CD4-positive, alpha-beta T cell treated with Interleukin-6 for 4 hours (primary cell): Measurements from ENCODE around the gene KATNIP.

Source experiments
- DNase-seq: peaks from one replicate; pipeline ENCODE4 v3.0.0-alpha.2; 2020; ENCODE audit warnings: mixed read lengths

The KATNIP gene

GRCh38 chr16:27549746-27550581, at the start of gene KATNIP, which contains the start of gene GTF3C1:
Gene KATNIP (plus strand): TSS chr16:27550144. CDS start chr16:27550171, 27 bp downstream.
Gene GTF3C1 (minus strand): TSS chr16:27549913. CDS start chr16:27549890, 23 bp downstream.
- peak; percentile 100 for DNase-seq

- DNase-seq: no peak
Measured at GRCh38 chr16:27500801-27501200, 49.1 kb upstream of the KATNIP start.

GRCh38 chr16:27503662-27504061, 46.3 kb upstream of the KATNIP start:
- DNase-seq: no peak

- DNase-seq: no peak
Measured at GRCh38 chr16:27505297-27506236, 44.4 kb upstream of the KATNIP start.

- no peak for DNase-seq
Measured at GRCh38 chr16:27506771-27507170, 43.2 kb upstream of the KATNIP start.

- DNase-seq: no peak
Measured at GRCh38 chr16:27508476-27508875, 41.5 kb upstream of the KATNIP start.

- DNase-seq: no peak
Measured at GRCh38 chr16:27511657-27512448, 38.1 kb upstream of the KATNIP start.

GRCh38 chr16:27514806-27515205, 35.1 kb upstream of the KATNIP start:
- DNase-seq: no peak

- DNase-seq: peak; percentile 14
Measured at GRCh38 chr16:27515874-27516353, 34.0 kb upstream of the KATNIP start.

GRCh38 chr16:27516365-27516764, 33.6 kb upstream of the KATNIP start:
- no peak for DNase-seq

GRCh38 chr16:27517664-27518063, 32.3 kb upstream of the KATNIP start:
- no peak for DNase-seq

- no peak for DNase-seq
Measured at GRCh38 chr16:27518226-27518625, 31.7 kb upstream of the KATNIP start.

GRCh38 chr16:27520982-27521673, 28.8 kb upstream of the KATNIP start:
- DNase-seq: no peak

GRCh38 chr16:27522173-27522707, 27.7 kb upstream of the KATNIP start:
- no peak for DNase-seq

GRCh38 chr16:27526180-27526579, 23.8 kb upstream of the KATNIP start:
- DNase-seq: no peak

GRCh38 chr16:27528294-27528693, 21.6 kb upstream of the KATNIP start:
- DNase-seq: no peak

- no peak for DNase-seq
Measured at GRCh38 chr16:27529962-27530361, 20.0 kb upstream of the KATNIP start.

- no peak for DNase-seq
Measured at GRCh38 chr16:27531186-27531585, 18.8 kb upstream of the KATNIP start.

GRCh38 chr16:27531826-27532800, 17.8 kb upstream of the KATNIP start:
- DNase-seq: no peak

- no peak for DNase-seq
Measured at GRCh38 chr16:27534256-27534655, 15.7 kb upstream of the KATNIP start.
